Panc1 (cell line): Measurements from ENCODE around the gene SAP30BP. TPM values are rescaled to one million over a fixed set of nuclear protein-coding genes. Genes with fewer than 3 reads are reported as not detected.

Source experiments
- ATAC-seq: fragments of 200-7000 bp; cut with Tn5 transposase; 2 replicates; pipeline ENCODE4 v1.9.1; 2020; ENCODE audit warnings: mild to moderate bottlenecking, moderate library complexity
- BruUV-seq: library from RNA; stranded (reverse); fragments of 400-500 nt; replicated peaks from 2 replicates; lab custom pipeline; 2021; lab: Mats Ljungman, UMichigan
- CTCF ChIA-PET: fragments of 300-600 bp; sonication (Branson Sonifier 250); formaldehyde crosslinking; loops from one replicate; lab custom pipeline; 2022; ENCODE audit warnings: antibody characterized with exemption; lab: Charles Lee
- POLR2A ChIA-PET: fragments of 300-600 bp; sonication (Branson Sonifier 250); formaldehyde crosslinking; loops from one replicate; lab custom pipeline; 2022; ENCODE audit warnings: antibody characterized with exemption; lab: Charles Lee
- DNase-seq: peaks from one replicate; pipeline ENCODE4 v3.0.0-alpha.2; 2010; ENCODE audit warnings: low read depth, low spot score
- H3K27ac ChIP-seq: 2 replicates; pipeline ENCODE4 v1.5.1; 2011; ENCODE audit warnings: mild to moderate bottlenecking, low read length, inconsistent platforms
- H3K27me3 ChIP-seq: fragments of 200-500 bp; sonication (Bioruptor generic); 2 replicates; pipeline ENCODE4 v1.6.0; 2014; ENCODE audit warnings: low read length, inconsistent platforms; ENCODE audit not compliant: control insufficient read depth, insufficient read depth
- H3K36me3 ChIP-seq: fragments of 200-500 bp; sonication (Bioruptor generic); 2 replicates; pipeline ENCODE4 v1.5.1; 2014; ENCODE audit warnings: inconsistent platforms, mild to moderate bottlenecking, low read length, moderate library complexity; ENCODE audit not compliant: control insufficient read depth, insufficient read depth
- H3K4me1 ChIP-seq: 2 replicates; pipeline ENCODE4 v1.5.1; 2011; ENCODE audit warnings: inconsistent platforms, mild to moderate bottlenecking, low read length, moderate library complexity; ENCODE audit not compliant: control insufficient read depth, insufficient read depth
- H3K4me3 ChIP-seq, 2 experiments: 2 replicates each; pipeline ENCODE4 v1.5.1; 2011 to 2012; ENCODE audit warnings: low read depth in 2 of 2, low read length in 2 of 2, mild to moderate bottlenecking in 2 of 2, inconsistent platforms in 1 of 2, moderate library complexity in 1 of 2
- H3K9me3 ChIP-seq: fragments of 200-500 bp; sonication (Bioruptor generic); 2 replicates; pipeline ENCODE4 v1.5.1; 2014; ENCODE audit warnings: low read depth, mild to moderate bottlenecking, inconsistent platforms, low read length, moderate library complexity; ENCODE audit not compliant: control insufficient read depth, insufficient read depth
- CTCF ChIP-seq: fragments of 450-650 bp; IDR thresholded peaks from 2 replicates; pipeline ENCODE4 v1.5.1; 2017; ENCODE audit warnings: mild to moderate bottlenecking
- POLR2AphosphoS5 ChIP-seq: IDR thresholded peaks from 2 replicates; pipeline ENCODE4 v1.6.1; 2012; ENCODE audit warnings: mild to moderate bottlenecking, low read depth, low read length, moderate library complexity
- REST ChIP-seq, 2 experiments: IDR thresholded peaks; 2 replicates each; pipeline ENCODE4 v1.6.1; 2011 to 2012; ENCODE audit warnings: low read depth in 2 of 2, control low read depth in 1 of 2, low read length in 1 of 2, mild to moderate bottlenecking in 1 of 2, moderate library complexity in 1 of 2; ENCODE audit not compliant: insufficient read depth in 1 of 2
- SIN3A ChIP-seq: IDR thresholded peaks from 2 replicates; pipeline ENCODE4 v1.6.1; 2012; ENCODE audit warnings: low read depth, mild to moderate bottlenecking, low read length, moderate library complexity, borderline replicate concordance; ENCODE audit not compliant: insufficient read depth
- TCF7L2 ChIP-seq: IDR thresholded peaks from 2 replicates; pipeline ENCODE4 v1.6.1; 2011; ENCODE audit warnings: mild to moderate bottlenecking, low read depth, low read length, inconsistent platforms
- in situ Hi-C: cut with HindIII; loops from 2 replicates; pipeline ENCODE4 v1.10.0; 2016; ENCODE audit warnings: low sequenced_read_pairs, low pct_unique_long_range_greater_than_20kb
- intact Hi-C: fragments of 100-400 bp; cut with micrococcal nuclease; formaldehyde crosslinking; loops from one replicate; pipeline ENCODE4 v1.10.0; 2022; ENCODE audit not compliant: unreplicated experiment
- total RNA-seq: library from RNA; stranded (reverse); gene quantifications from one replicate; pipeline ENCODE4 v1.2.1, GENCODE V29; 2021; ENCODE audit not compliant: unreplicated experiment

Gene SAP30BP
- total RNA-seq, 1 experiment from 2014 or later = 138 TPM

GRCh38 chr17:75755990-75756389 lies 88.9 kb downstream of the SAP30BP start:
- no peak overlapping the region for H3K4me3 ChIP-seq
- ATAC-seq (0 out of 2 replicates have a peak, but pooled peaks have one; percentile 1), DNase-seq (no peak)
- CTCF ChIA-PET = no interaction called here
- in situ Hi-C loops = no loop called here
- H3K4me1 ChIP-seq = peaks cover 11% of the 10 kb centered on the region
- H3K27ac ChIP-seq = no peak overlapping the region
- intact Hi-C loops = no loop called here
- POLR2A ChIA-PET = no interaction called here
- BruUV-seq = no TSS peak
- no peaks in the 10 kb centered on the region for H3K9me3 ChIP-seq
- TF ChIP-seq CTCF = no peak
- no peak for TF ChIP-seq TCF7L2
- TF ChIP-seq POLR2AphosphoS5 = no peak; the same call in 1 of the 2 replicates
- TF ChIP-seq REST (IDR thresholded peaks at IDR 0.05; ENCODE audit: insufficient read depth in 1 of 2, low read depth in 2 of 2, low read length in 1 of 2) = no peak
- no peak for TF ChIP-seq SIN3A
- no peaks in the 10 kb centered on the region for H3K27me3 ChIP-seq
- no peaks in the 10 kb centered on the region for H3K36me3 ChIP-seq

- in situ Hi-C loops (no loop called here), intact Hi-C loops (no loop called here)
- ChIA-PET POLR2A (interaction anchor here (0.7 kb wide), 1 partner anchor 16 kb away, joined by 4 read pairs; no protein-coding TSS in a partner anchor), CTCF (no interaction called here)
- Histone ChIP-seq H3K27me3 (no peaks in the 10 kb centered on the region), H3K4me3 (no peak overlapping the region), H3K27ac (no peak overlapping the region), H3K4me1 (peaks cover 11% of the 10 kb centered on the region), H3K36me3 (no peaks in the 10 kb centered on the region), H3K9me3 (no peaks in the 10 kb centered on the region)
- TSS peak; percentile 76 for BruUV-seq
- no peak for ATAC-seq
- no peak for DNase-seq
- no peak for TF ChIP-seq CTCF
- TF ChIP-seq REST (IDR thresholded peaks at IDR 0.05; ENCODE audit: insufficient read depth in 1 of 2, low read depth in 2 of 2, low read length in 1 of 2) = no peak
- no peak for TF ChIP-seq SIN3A
- no peak for TF ChIP-seq TCF7L2
- TF ChIP-seq POLR2AphosphoS5 = no peak
Measured at GRCh38 chr17:75756451-75757085, 89.4 kb downstream of the SAP30BP start.
